ENCODE data around the gene DSCAML1. TPM values are rescaled to one million over a fixed set of nuclear protein-coding genes. Genes with fewer than 3 reads are reported as not detected.

Gene DSCAML1
- total and polyA plus RNA-seq, 4 donors, result 0.18 to 1.5 (median 1.1) TPM

GRCh38 chr11:117768506-117768905 lies 28.5 kb downstream of the DSCAML1 start:
- peaks cover 0 to 3% (median 0%) of the 10 kb centered on the region in 3 donors for H3K27me3 ChIP-seq (ENCODE audit: control insufficient read depth in 3 of 3, insufficient read depth in 3 of 3, low read length in 2 of 3)
- no peaks in the 10 kb centered on the region for H3K36me3 ChIP-seq (ENCODE audit: control insufficient read depth in 4 of 4, insufficient read depth in 4 of 4, low read length in 4 of 4)
- DNase-seq (no peak), ATAC-seq (ENCODE audit: insufficient read depth, low FRiP score) (no peak)
- no peaks in the 10 kb centered on the region for H3K9me3 ChIP-seq (ENCODE audit: control insufficient read depth in 4 of 4, insufficient read depth in 3 of 4, low read length in 3 of 4)
- H3K4me3 ChIP-seq, result no peak overlapping the region
- H3K27ac ChIP-seq (ENCODE audit: low read depth in 1 of 2, low read length in 1 of 2), result no peak overlapping the region
- 97% methylated on average over 2 of the region's 2 CpGs for WGBS, 2 donors
- no peaks in the 10 kb centered on the region for H3K4me1 ChIP-seq (ENCODE audit: control insufficient read depth in 5 of 5, insufficient read depth in 5 of 5, low read length in 5 of 5)
- TF ChIP-seq CTCF (IDR thresholded peaks at IDR 0.05; ENCODE audit: control extremely low read depth, extremely low read depth), result no peak
- no peak overlapping the region for H3K9ac ChIP-seq (ENCODE audit: insufficient read depth in 1 of 2, low read length in 2 of 2)

- no peaks in the 10 kb centered on the region for H3K36me3 ChIP-seq (ENCODE audit: control insufficient read depth in 4 of 4, insufficient read depth in 4 of 4, low read length in 4 of 4)
- peaks cover 0 to 3% (median 0%) of the 10 kb centered on the region in 3 donors for H3K27me3 ChIP-seq (ENCODE audit: control insufficient read depth in 3 of 3, insufficient read depth in 3 of 3, low read length in 2 of 3)
- no peak overlapping the region for H3K4me3 ChIP-seq
- H3K27ac ChIP-seq (ENCODE audit: low read depth in 1 of 2, low read length in 1 of 2), result no peak overlapping the region
- DNase-seq (no peak), ATAC-seq (ENCODE audit: insufficient read depth, low FRiP score) (no peak)
- 91 to 95% methylated on average over 10 of the region's 10 CpGs for WGBS, 2 donors
- H3K4me1 ChIP-seq (ENCODE audit: control insufficient read depth in 5 of 5, insufficient read depth in 5 of 5, low read length in 5 of 5), result no peaks in the 10 kb centered on the region
- H3K9me3 ChIP-seq (ENCODE audit: control insufficient read depth in 4 of 4, insufficient read depth in 3 of 4, low read length in 3 of 4), result no peaks in the 10 kb centered on the region
- no peak overlapping the region for H3K9ac ChIP-seq (ENCODE audit: insufficient read depth in 1 of 2, low read length in 2 of 2)
- no peak for TF ChIP-seq CTCF (IDR thresholded peaks at IDR 0.05; ENCODE audit: control extremely low read depth, extremely low read depth)
Measured at GRCh38 chr11:117767071-117767470, 29.9 kb downstream of the DSCAML1 start.

- Histone ChIP-seq H3K9me3 (ENCODE audit: control insufficient read depth in 4 of 4, insufficient read depth in 3 of 4, low read length in 3 of 4) (no peaks in the 10 kb centered on the region), H3K4me1 (ENCODE audit: control insufficient read depth in 5 of 5, insufficient read depth in 5 of 5, low read length in 5 of 5) (no peaks in the 10 kb centered on the region), H3K4me3 (no peak overlapping the region), H3K27ac (ENCODE audit: low read depth in 1 of 2, low read length in 1 of 2) (no peak overlapping the region), H3K36me3 (ENCODE audit: control insufficient read depth in 4 of 4, insufficient read depth in 4 of 4, low read length in 4 of 4) (no peaks in the 10 kb centered on the region), H3K27me3 (ENCODE audit: control insufficient read depth in 3 of 3, insufficient read depth in 3 of 3, low read length in 2 of 3) (peaks cover 0 to 3% (median 0%) of the 10 kb centered on the region in 3 donors), H3K9ac (ENCODE audit: insufficient read depth in 1 of 2, low read length in 2 of 2) (no peak overlapping the region)
- no peak for TF ChIP-seq CTCF (IDR thresholded peaks at IDR 0.05; ENCODE audit: control extremely low read depth, extremely low read depth)
- no peak for DNase-seq
- ATAC-seq (ENCODE audit: insufficient read depth, low FRiP score), result no peak
- 90 to 93% methylated on average over 10 of the region's 10 CpGs for WGBS, 2 donors
Measured at GRCh38 chr11:117766576-117766975, 30.4 kb downstream of the DSCAML1 start.

- H3K9me3 ChIP-seq (ENCODE audit: control insufficient read depth in 4 of 4, insufficient read depth in 3 of 4, low read length in 3 of 4), result no peaks in the 10 kb centered on the region
- no peaks in the 10 kb centered on the region for H3K36me3 ChIP-seq (ENCODE audit: control insufficient read depth in 4 of 4, insufficient read depth in 4 of 4, low read length in 4 of 4)
- H3K4me3 ChIP-seq, result no peak overlapping the region
- 92 to 94% methylated on average over 9 of the region's 9 CpGs for WGBS, 2 donors
- peaks cover 0 to 3% (median 0%) of the 10 kb centered on the region in 3 donors for H3K27me3 ChIP-seq (ENCODE audit: control insufficient read depth in 3 of 3, insufficient read depth in 3 of 3, low read length in 2 of 3)
- ATAC-seq (ENCODE audit: insufficient read depth, low FRiP score), result no peak
- TF ChIP-seq CTCF (IDR thresholded peaks at IDR 0.05; ENCODE audit: control extremely low read depth, extremely low read depth), result no peak
- no peak overlapping the region for H3K27ac ChIP-seq (ENCODE audit: low read depth in 1 of 2, low read length in 1 of 2)
- H3K9ac ChIP-seq (ENCODE audit: insufficient read depth in 1 of 2, low read length in 2 of 2), result no peak overlapping the region
- no peak for DNase-seq
- H3K4me1 ChIP-seq (ENCODE audit: control insufficient read depth in 5 of 5, insufficient read depth in 5 of 5, low read length in 5 of 5), result no peaks in the 10 kb centered on the region
Measured at GRCh38 chr11:117766026-117766425, 31.0 kb downstream of the DSCAML1 start.
